ENCODE measurements around the gene MGST3.
A peak's percentile ranks its signal among the peaks of the same experiment; 100 is the strongest.

GRCh38 chr1:165631342-165632151 is 513 bp downstream of the MGST3 start:
- TF ChIP-seq REST (IDR thresholded peaks at IDR 0.05; ENCODE audit: insufficient read depth in 1 of 2, low read depth in 2 of 2, low read length in 1 of 2), result no peak
- TF ChIP-seq, protein P1, sequence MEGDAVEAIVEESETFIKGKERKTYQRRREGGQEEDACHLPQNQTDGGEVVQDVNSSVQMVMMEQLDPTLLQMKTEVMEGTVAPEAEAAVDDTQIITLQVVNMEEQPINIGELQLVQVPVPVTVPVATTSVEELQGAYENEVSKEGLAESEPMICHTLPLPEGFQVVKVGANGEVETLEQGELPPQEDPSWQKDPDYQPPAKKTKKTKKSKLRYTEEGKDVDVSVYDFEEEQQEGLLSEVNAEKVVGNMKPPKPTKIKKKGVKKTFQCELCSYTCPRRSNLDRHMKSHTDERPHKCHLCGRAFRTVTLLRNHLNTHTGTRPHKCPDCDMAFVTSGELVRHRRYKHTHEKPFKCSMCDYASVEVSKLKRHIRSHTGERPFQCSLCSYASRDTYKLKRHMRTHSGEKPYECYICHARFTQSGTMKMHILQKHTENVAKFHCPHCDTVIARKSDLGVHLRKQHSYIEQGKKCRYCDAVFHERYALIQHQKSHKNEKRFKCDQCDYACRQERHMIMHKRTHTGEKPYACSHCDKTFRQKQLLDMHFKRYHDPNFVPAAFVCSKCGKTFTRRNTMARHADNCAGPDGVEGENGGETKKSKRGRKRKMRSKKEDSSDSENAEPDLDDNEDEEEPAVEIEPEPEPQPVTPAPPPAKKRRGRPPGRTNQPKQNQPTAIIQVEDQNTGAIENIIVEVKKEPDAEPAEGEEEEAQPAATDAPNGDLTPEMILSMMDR (IDR thresholded peaks at IDR 0.05), result peak; percentile 11; the same call in 1 of the 2 replicates
- TF ChIP-seq POLR2AphosphoS5 (IDR thresholded peaks at IDR 0.05; ENCODE audit: low read depth, low read length), result no peak

Measured in Panc1 (cell line).